Left lobe of liver (tissue), 2 donors: ENCODE data around the gene ELMO3. TPM values are rescaled to one million over a fixed set of nuclear protein-coding genes. Genes with fewer than 3 reads are reported as not detected.

Experiments
- ATAC-seq: fragments of 200-7000 bp; cut with Tn5 transposase; one replicate; pipeline ENCODE4 v1.9.1; 2020; ENCODE audit warnings: mild to moderate bottlenecking, moderate library complexity
- DNase-seq: peaks from one replicate; pipeline ENCODE4 v3.0.0-alpha.2; 2020; ENCODE audit warnings: low spot score
- total RNA-seq: library from RNA; stranded (reverse); gene quantifications from one replicate; pipeline ENCODE4 v1.2.1, GENCODE V29; 2021
- donor health status: DM: no; HTN: no; CAD: no; lungs with moderate emphysema.
- donor health status: DM: no; HTN: yes; CAD: no.

Gene ELMO3
- total RNA-seq, 1 donor from 2014 or later, result 5.2 TPM

- DNase-seq (no peak), ATAC-seq (no peak)
These were observed 53.9 kb downstream of the ELMO3 start for GRCh38 chr16:67252609-67253497.

Other genes starting within 250 kb of the ELMO3 start
- 80.3 TPM for gene CES3, start 237.9 kb upstream of the ELMO3 start, total RNA-seq
- 67.7 TPM for gene CES4A, start 210.5 kb upstream of the ELMO3 start, total RNA-seq
- 12.2 TPM for gene CBFB, start 170.0 kb upstream of the ELMO3 start, total RNA-seq
- 29.1 TPM for gene PHAF1, start 89.2 kb upstream of the ELMO3 start, total RNA-seq
- 1.6 TPM for gene B3GNT9, start 48.1 kb upstream of the ELMO3 start, total RNA-seq
- gene TRADD, start 39.2 kb upstream of the ELMO3 start, total RNA-seq, result 12.1 TPM
- gene FBXL8, start 39.2 kb upstream of the ELMO3 start, total RNA-seq, result 20.6 TPM
- gene HSF4, start 34.4 kb upstream of the ELMO3 start, total RNA-seq, result 60.5 TPM
- gene NOL3, start 28.6 kb upstream of the ELMO3 start, total RNA-seq, result 40.7 TPM
- 14.9 TPM for gene MATCAP1, start 15.2 kb upstream of the ELMO3 start, total RNA-seq
- 1.8 TPM for gene EXOC3L1, start 9.0 kb upstream of the ELMO3 start, total RNA-seq
- 19.0 TPM for gene E2F4, start 7.0 kb upstream of the ELMO3 start, total RNA-seq
- gene TMEM208, start 28.0 kb downstream of the ELMO3 start, total RNA-seq, result 44.9 TPM
- gene FHOD1, start 48.4 kb downstream of the ELMO3 start, total RNA-seq, result 5.9 TPM
- 0.30 TPM for gene SLC9A5, start 49.8 kb downstream of the ELMO3 start, total RNA-seq
- 0.20 TPM for gene PLEKHG4, start 80.4 kb downstream of the ELMO3 start, total RNA-seq
- gene KCTD19, start 127.6 kb downstream of the ELMO3 start, total RNA-seq, result not detected
- gene LRRC36, start 127.7 kb downstream of the ELMO3 start, total RNA-seq, result 0.25 TPM
- gene TPPP3, start 194.4 kb downstream of the ELMO3 start, total RNA-seq, result 0.40 TPM
- 1.6 TPM for gene ZDHHC1, start 217.3 kb downstream of the ELMO3 start, total RNA-seq
- gene HSD11B2, start 232.0 kb downstream of the ELMO3 start, total RNA-seq, result 3.1 TPM